Measurements from ENCODE around the gene PPBP.

- TF ChIP-seq CTCF (IDR thresholded peaks at IDR 0.05; ENCODE audit: low read depth, low read length): no peak
- TF ChIP-seq MYC (IDR thresholded peaks at IDR 0.05; ENCODE audit: low read depth, low read length): no peak
- no peak for TF ChIP-seq POLR2A (IDR thresholded peaks at IDR 0.05; ENCODE audit: extremely low read depth, insufficient read length)
- TF ChIP-seq MAX (IDR thresholded peaks at IDR 0.05; ENCODE audit: low read depth, low read length): no peak
Measured at GRCh38 chr4:74006009-74006476, 18.1 kb upstream of the PPBP start.

Data from NB4 (cell line).